Mesodermal cell (in vitro differentiated cells): ENCODE results near the gene PCMTD2.

Experiments used
- H3K27ac ChIP-seq: 2 replicates; pipeline ENCODE4 v1.7.0; 2013; ENCODE audit warnings: mild to moderate bottlenecking, low read depth, low read length, moderate library complexity; ENCODE audit not compliant: severe bottlenecking
- H3K36me3 ChIP-seq: 2 replicates; pipeline ENCODE4 v1.7.1; 2013; ENCODE audit warnings: mild to moderate bottlenecking, low read length, moderate library complexity; ENCODE audit not compliant: control insufficient read depth, insufficient read depth
- H3K4me1 ChIP-seq: one replicate; pipeline ENCODE4 v1.7.1; 2013; ENCODE audit warnings: mild to moderate bottlenecking, low read length; ENCODE audit not compliant: insufficient read depth, control insufficient read depth, poor library complexity, severe bottlenecking
- H3K4me3 ChIP-seq: 2 replicates; pipeline ENCODE4 v1.7.0; 2013; ENCODE audit warnings: low read length, control low read depth, mild to moderate bottlenecking; ENCODE audit not compliant: insufficient read depth, poor library complexity, severe bottlenecking; ENCODE audit errors: extremely low read depth
- H3K9me3 ChIP-seq: 2 replicates; pipeline ENCODE4 v1.7.1; 2013; ENCODE audit warnings: mild to moderate bottlenecking, low read length, moderate library complexity; ENCODE audit not compliant: control insufficient read depth
- WGBS, 2 experiments: methylation state at CpG; one replicate each; pipeline ENCODE4 v1.1.5; 2013; ENCODE audit warnings: missing lambda C conversion rate in 2 of 2; ENCODE audit not compliant: insufficient coverage in 2 of 2; 5-methylcytosine and 5-hydroxymethylcytosine counted together

The PCMTD2 gene

GRCh38 chr20:64247307-64247618 is 8.3 kb upstream of the PCMTD2 start:
- Histone ChIP-seq H3K36me3 (no peaks in the 10 kb centered on the region), H3K4me3 (no peak overlapping the region), H3K9me3 (no peaks in the 10 kb centered on the region), H3K4me1 (no peaks in the 10 kb centered on the region), H3K27ac (no peak overlapping the region)
- 85 to 91% methylated on average over 6 to 7 of the region's 9 CpGs for WGBS, 2 experiments

GRCh38 chr20:64247970-64248841 is 7.3 kb upstream of the PCMTD2 start:
- no peaks in the 10 kb centered on the region for H3K9me3 ChIP-seq
- H3K4me1 ChIP-seq, result no peaks in the 10 kb centered on the region
- H3K27ac ChIP-seq, result no peak overlapping the region
- no peak overlapping the region for H3K4me3 ChIP-seq
- 87 to 88% methylated on average over 19 to 27 of the region's 33 CpGs for WGBS, 2 experiments
- H3K36me3 ChIP-seq, result no peaks in the 10 kb centered on the region

- WGBS, 2 experiments, result no CpG with 5 or more reads among the region's 2 CpGs
Observed at GRCh38 chr20:64250027-64250426, 5.5 kb upstream of the PCMTD2 start.

GRCh38 chr20:64253000-64253383 is 2.6 kb upstream of the PCMTD2 start:
- no peaks in the 10 kb centered on the region for H3K36me3 ChIP-seq
- no peaks in the 10 kb centered on the region for H3K4me1 ChIP-seq
- no peaks in the 10 kb centered on the region for H3K9me3 ChIP-seq
- H3K27ac ChIP-seq, result no peak overlapping the region
- no peak overlapping the region for H3K4me3 ChIP-seq
- WGBS, 2 experiments, result 95 to 100% methylated on average over 4 of the region's 4 CpGs

More at GRCh38 chr20:64250027-64250426, 5.5 kb upstream of the PCMTD2 start:
- Histone ChIP-seq H3K9me3 (no peaks in the 10 kb centered on the region), H3K27ac (no peak overlapping the region), H3K36me3 (no peaks in the 10 kb centered on the region), H3K4me3 (no peak overlapping the region), H3K4me1 (no peaks in the 10 kb centered on the region)

GRCh38 chr20:64253443-64253842 is 2.1 kb upstream of the PCMTD2 start:
- Histone ChIP-seq H3K36me3 (no peaks in the 10 kb centered on the region), H3K4me1 (no peaks in the 10 kb centered on the region), H3K27ac (no peak overlapping the region), H3K9me3 (no peaks in the 10 kb centered on the region), H3K4me3 (no peak overlapping the region)
- WGBS, 2 experiments, result 80 to 90% methylated on average over 3 of the region's 4 CpGs

- 86 to 94% methylated on average over 4 of the region's 5 CpGs for WGBS, 2 experiments
- Histone ChIP-seq H3K9me3 (no peaks in the 10 kb centered on the region), H3K4me3 (no peak overlapping the region), H3K27ac (no peak overlapping the region), H3K4me1 (no peaks in the 10 kb centered on the region), H3K36me3 (no peaks in the 10 kb centered on the region)
Observed at GRCh38 chr20:64254156-64254555, 1.4 kb upstream of the PCMTD2 start.

GRCh38 chr20:64254571-64255360 is 782 bp upstream of the PCMTD2 start:
- no peaks in the 10 kb centered on the region for H3K9me3 ChIP-seq
- H3K4me3 ChIP-seq, result peak overlapping the region; percentile 97
- H3K4me1 ChIP-seq, result no peaks in the 10 kb centered on the region
- peak overlapping the region; percentile 81 for H3K27ac ChIP-seq
- WGBS, 2 experiments, result 75 to 82% methylated on average over 26 to 27 of the region's 28 CpGs
- H3K36me3 ChIP-seq, result no peaks in the 10 kb centered on the region

- peak overlapping the region; percentile 62 for H3K27ac ChIP-seq
- WGBS, 2 experiments, result 49 to 64% methylated on average over 9 to 10 of the region's 15 CpGs
- peak overlapping the region; percentile 97 for H3K4me3 ChIP-seq
- H3K9me3 ChIP-seq, result no peaks in the 10 kb centered on the region
- H3K4me1 ChIP-seq, result peaks cover 4% of the 10 kb centered on the region
- H3K36me3 ChIP-seq, result peaks cover 3% of the 10 kb centered on the region
Observed at GRCh38 chr20:64256282-64256935, 861 bp downstream of the PCMTD2 start.

- no peaks in the 10 kb centered on the region for H3K9me3 ChIP-seq
- WGBS, 2 experiments, result 90 to 98% methylated on average over 10 to 11 of the region's 13 CpGs
- peaks cover 7% of the 10 kb centered on the region for H3K36me3 ChIP-seq
- peaks cover 4% of the 10 kb centered on the region for H3K4me1 ChIP-seq
- no peak overlapping the region for H3K27ac ChIP-seq
- no peak overlapping the region for H3K4me3 ChIP-seq
Observed at GRCh38 chr20:64257107-64257757, 1.7 kb downstream of the PCMTD2 start.

GRCh38 chr20:64258071-64258823 is 2.7 kb downstream of the PCMTD2 start:
- Histone ChIP-seq H3K36me3 (peaks cover 16% of the 10 kb centered on the region), H3K4me3 (no peak overlapping the region), H3K9me3 (no peaks in the 10 kb centered on the region), H3K4me1 (peaks cover 4% of the 10 kb centered on the region), H3K27ac (no peak overlapping the region)
- WGBS, 2 experiments, result 100% methylated on average over 1 of the region's 9 CpGs
